ENCODE results near the gene STARD7.

- TF ChIP-seq CTCF (IDR thresholded peaks at IDR 0.05) (no peak), EP300 (IDR thresholded peaks at IDR 0.05) (no peak), POLR2A (IDR thresholded peaks at IDR 0.05) (no peak)
These were observed 869 bp downstream of the STARD7 start for GRCh38 chr2:96207774-96208142.

All from tibial nerve (tissue), 4 donors.